RKO (cell line): ENCODE results near the gene NCOA3.
"Not testable (repeated sequence)": the region's sequence is repeated elsewhere in the genome, so short reads cannot be mapped to it uniquely, and the experiment has no call there.

ENCODE experiments used
- DNase-seq: peaks from one replicate; pipeline ENCODE4 v3.0.0-alpha.2; 2016; ENCODE audit warnings: low spot score

The NCOA3 gene

GRCh38 chr20:47468290-47469050 lies 33.2 kb upstream of the NCOA3 start:
- no peak for DNase-seq

- no peak for DNase-seq
Measured at GRCh38 chr20:47475419-47476044, 26.2 kb upstream of the NCOA3 start.

GRCh38 chr20:47476452-47476851 lies 25.2 kb upstream of the NCOA3 start:
- DNase-seq = no peak

GRCh38 chr20:47479093-47479492 lies 22.6 kb upstream of the NCOA3 start:
- no peak for DNase-seq

- no peak for DNase-seq
Measured at GRCh38 chr20:47479506-47479905, 22.2 kb upstream of the NCOA3 start.

- DNase-seq = no peak
Measured at GRCh38 chr20:47480239-47480638, 21.4 kb upstream of the NCOA3 start.

GRCh38 chr20:47480705-47481104 lies 21.0 kb upstream of the NCOA3 start:
- DNase-seq = no peak

GRCh38 chr20:47481330-47482216 lies 20.1 kb upstream of the NCOA3 start:
- no peak for DNase-seq

GRCh38 chr20:47482705-47483104 lies 19.0 kb upstream of the NCOA3 start:
- DNase-seq = no peak

- DNase-seq = no peak
Measured at GRCh38 chr20:47484303-47484702, 17.4 kb upstream of the NCOA3 start.

GRCh38 chr20:47487175-47487917 lies 14.3 kb upstream of the NCOA3 start:
- no peak for DNase-seq

GRCh38 chr20:47489448-47489872 lies 12.2 kb upstream of the NCOA3 start:
- DNase-seq = no peak

- no peak for DNase-seq
Measured at GRCh38 chr20:47490795-47491194, 10.9 kb upstream of the NCOA3 start.

GRCh38 chr20:47492284-47492683 lies 9.4 kb upstream of the NCOA3 start:
- DNase-seq = no peak

- DNase-seq = peak; percentile 32
Measured at GRCh38 chr20:47493175-47493962, 8.3 kb upstream of the NCOA3 start.

- no peak for DNase-seq
Measured at GRCh38 chr20:47493963-47494293, 7.8 kb upstream of the NCOA3 start.

GRCh38 chr20:47494606-47495005 lies 7.1 kb upstream of the NCOA3 start:
- DNase-seq = not testable (repeated sequence)

- DNase-seq = no peak
Measured at GRCh38 chr20:47496118-47496517, 5.6 kb upstream of the NCOA3 start.

- no peak for DNase-seq
Measured at GRCh38 chr20:47498606-47499005, 3.1 kb upstream of the NCOA3 start.

GRCh38 chr20:47499053-47499452 lies 2.6 kb upstream of the NCOA3 start:
- DNase-seq = no peak

GRCh38 chr20:47500082-47500481 lies 1.6 kb upstream of the NCOA3 start:
- DNase-seq = not testable (repeated sequence)
